GM12864 (cell line): ENCODE results near the gene NPLOC4.
"Not testable (repeated sequence)": the region's sequence is repeated elsewhere in the genome, so short reads cannot be mapped to it uniquely, and the experiment has no call there.

ENCODE experiments used
- DNase-seq: peaks from one replicate; pipeline ENCODE4 v3.0.0-alpha.2; 2011; ENCODE audit warnings: low read depth
- H3K4me3 ChIP-seq: 2 replicates; pipeline ENCODE4 v1.5.1; 2011; ENCODE audit warnings: mild to moderate bottlenecking, low read depth, low read length, control low read depth
- CTCF ChIP-seq: IDR thresholded peaks from 2 replicates; pipeline ENCODE4 v1.5.1; 2011; ENCODE audit warnings: low read depth, mild to moderate bottlenecking, moderate library complexity, low read length, control low read depth, inconsistent platforms; ENCODE audit errors: missing control alignments

NPLOC4 gene

GRCh38 chr17:81682565-81683207 is 45.8 kb upstream of the NPLOC4 start:
- peak overlapping the region; percentile 66 for H3K4me3 ChIP-seq
- TF ChIP-seq CTCF, result no peak
- DNase-seq, result no peak

GRCh38 chr17:81681672-81682071 is 44.8 kb upstream of the NPLOC4 start:
- no peak for DNase-seq
- no peak for TF ChIP-seq CTCF
- H3K4me3 ChIP-seq, result no peak overlapping the region

- TF ChIP-seq CTCF, result no peak
- DNase-seq, result no peak
- H3K4me3 ChIP-seq, result no peak overlapping the region
Observed at GRCh38 chr17:81680150-81680549, 43.2 kb upstream of the NPLOC4 start.

GRCh38 chr17:81676906-81677305 is 40.0 kb upstream of the NPLOC4 start:
- no peak for TF ChIP-seq CTCF
- no peak overlapping the region for H3K4me3 ChIP-seq
- no peak for DNase-seq

GRCh38 chr17:81675515-81676221 is 38.8 kb upstream of the NPLOC4 start:
- peak; percentile 64 for TF ChIP-seq CTCF
- not testable (repeated sequence) for H3K4me3 ChIP-seq, DNase-seq

GRCh38 chr17:81673561-81674258 is 36.8 kb upstream of the NPLOC4 start:
- no peak for TF ChIP-seq CTCF
- no peak overlapping the region for H3K4me3 ChIP-seq
- no peak for DNase-seq

- TF ChIP-seq CTCF, result no peak
- no peak for DNase-seq
- H3K4me3 ChIP-seq, result no peak overlapping the region
Observed at GRCh38 chr17:81672954-81673353, 36.0 kb upstream of the NPLOC4 start.
